ENCODE data around the gene RBBP4. TPM values are rescaled to one million over a fixed set of nuclear protein-coding genes. Genes with fewer than 3 reads are reported as not detected.
"Not testable (repeated sequence)": the region's sequence is repeated elsewhere in the genome, so short reads cannot be mapped to it uniquely, and the experiment has no call there.

The RBBP4 gene
- total RNA-seq, 2 experiments from 2014 or later: 271 to 277 TPM

- Mint-ChIP-seq H3K4me1 (peaks cover 37% of the 10 kb centered on the region), H3K27me3 (no peaks in the 10 kb centered on the region), H3K36me3 (ENCODE audit: low read depth) (peaks cover 30% of the 10 kb centered on the region), H3K27ac (peak overlapping the region; percentile 69), H3K4me3 (peak overlapping the region; percentile 99), H3K9me3 (no peaks in the 10 kb centered on the region)
- CTCF ChIA-PET: interaction anchor here (0.5 to 1.1 kb wide), 5 partner anchors 13 to 666 kb away, joined by 3 to 6 read pairs (median 3); no protein-coding TSS in a partner anchor
- no peak for DNase-seq
- POLR2A ChIA-PET: interaction anchor here (0.6 kb wide), 1 partner anchor 679 kb away, joined by 3 read pairs; no protein-coding TSS in a partner anchor
Measured at GRCh38 chr1:32647308-32648134, 3.5 kb upstream of the RBBP4 start.

GRCh38 chr1:32650248-32650751 lies 708 bp upstream of the RBBP4 start, which contains the start of gene ZBTB8OS:
ZBTB8OS (minus strand) TSS chr1:32650550; CDS start chr1:32650529, 21 bp downstream.
- Mint-ChIP-seq H3K36me3 (ENCODE audit: low read depth) (peaks cover 45% of the 10 kb centered on the region), H3K4me3 (peak within 1 kb of the TSS; percentile 99), H3K4me1 (peaks cover 58% of the 10 kb centered on the region), H3K9me3 (no peaks in the 10 kb centered on the region), H3K27me3 (no peaks in the 10 kb centered on the region), H3K27ac (peak within 1 kb of the TSS; percentile 100)
- CTCF ChIA-PET: interaction anchor here (0.9 to 2.7 kb wide), 7 partner anchors 9 to 130 kb away, joined by 3 to 9 read pairs (median 4); no protein-coding TSS in a partner anchor
- POLR2A ChIA-PET: interaction anchor here (0.6 to 3.1 kb wide), 28 partner anchors 10 to 1005 kb away, joined by 3 to 32 read pairs (median 5); partner anchors contain the start of genes BSDC1, KPNA6, LCK and MARCKSL1
- DNase-seq: peak; percentile 90

GRCh38 chr1:32651461-32652073 lies 559 bp downstream of the RBBP4 start:
- Mint-ChIP-seq H3K4me1 (peaks cover 63% of the 10 kb centered on the region), H3K36me3 (ENCODE audit: low read depth) (peaks cover 52% of the 10 kb centered on the region)
- POLR2A ChIA-PET: interaction anchor here (0.7 to 3.1 kb wide), 28 partner anchors 9 to 1007 kb away, joined by 3 to 32 read pairs (median 5); partner anchors contain the start of genes BSDC1, KPNA6, LCK and MARCKSL1

GRCh38 chr1:32652244-32652962 lies 1.4 kb downstream of the RBBP4 start:
- peak overlapping the region; percentile 99 for H3K4me3 Mint-ChIP-seq
- H3K27ac Mint-ChIP-seq: peak overlapping the region; percentile 100
- peaks cover 70% of the 10 kb centered on the region for H3K4me1 Mint-ChIP-seq
- ChIA-PET CTCF (interaction anchor here (1.8 to 2.7 kb wide), 2 partner anchors 25 to 132 kb away, joined by 9 read pairs; no protein-coding TSS in a partner anchor), POLR2A (interaction anchor here (0.7 to 3.1 kb wide), 5 partner anchors 8 to 544 kb away, joined by 3 to 32 read pairs (median 8); partner anchors contain the start of genes KPNA6, S100PBP and YARS1)
- H3K27me3 Mint-ChIP-seq: no peaks in the 10 kb centered on the region
- H3K9me3 Mint-ChIP-seq: no peaks in the 10 kb centered on the region
- no peak for DNase-seq
- peaks cover 59% of the 10 kb centered on the region for H3K36me3 Mint-ChIP-seq (ENCODE audit: low read depth)

More at GRCh38 chr1:32651461-32652073, 559 bp downstream of the RBBP4 start:
- no peak for DNase-seq
- Mint-ChIP-seq H3K27me3 (no peaks in the 10 kb centered on the region), H3K9me3 (no peaks in the 10 kb centered on the region), H3K4me3 (peak overlapping the region; percentile 99), H3K27ac (peak overlapping the region; percentile 100)
- CTCF ChIA-PET: interaction anchor here (0.5 to 2.7 kb wide), 7 partner anchors 8 to 396 kb away, joined by 4 to 9 read pairs (median 4); no protein-coding TSS in a partner anchor

- no peak for DNase-seq
- peaks cover 71% of the 10 kb centered on the region for H3K36me3 Mint-ChIP-seq (ENCODE audit: low read depth)
- H3K4me3 Mint-ChIP-seq: no peak overlapping the region
- no peaks in the 10 kb centered on the region for H3K27me3 Mint-ChIP-seq
- POLR2A ChIA-PET: interaction anchor here (1.3 kb wide), 1 partner anchor 8 kb away, joined by 11 read pairs; the partner anchor contains the start of genes RBBP4 and ZBTB8OS
- peaks cover 39% of the 10 kb centered on the region for H3K4me1 Mint-ChIP-seq
- H3K27ac Mint-ChIP-seq: no peak overlapping the region
- CTCF ChIA-PET: interaction anchor here (1.3 kb wide), 1 partner anchor 9 kb away, joined by 4 read pairs; the partner anchor contains the start of genes RBBP4 and ZBTB8OS
- no peaks in the 10 kb centered on the region for H3K9me3 Mint-ChIP-seq
Measured at GRCh38 chr1:32659581-32659980, 8.6 kb downstream of the RBBP4 start.

GRCh38 chr1:32665915-32666314 lies 14.9 kb downstream of the RBBP4 start:
- Mint-ChIP-seq H3K27ac (no peak overlapping the region), H3K4me3 (no peak overlapping the region), H3K36me3 (ENCODE audit: low read depth) (peaks cover 62% of the 10 kb centered on the region), H3K27me3 (no peaks in the 10 kb centered on the region), H3K4me1 (peaks cover 8% of the 10 kb centered on the region), H3K9me3 (no peaks in the 10 kb centered on the region)
- ChIA-PET CTCF (no interaction called here), POLR2A (no interaction called here)
- no peak for DNase-seq

GRCh38 chr1:32666901-32667566 lies 16.0 kb downstream of the RBBP4 start:
- CTCF ChIA-PET: no interaction called here
- H3K4me1 Mint-ChIP-seq: peaks cover 6% of the 10 kb centered on the region
- no peak overlapping the region for H3K27ac Mint-ChIP-seq
- H3K36me3 Mint-ChIP-seq (ENCODE audit: low read depth): peaks cover 60% of the 10 kb centered on the region
- H3K9me3 Mint-ChIP-seq: no peaks in the 10 kb centered on the region
- H3K27me3 Mint-ChIP-seq: no peaks in the 10 kb centered on the region
- POLR2A ChIA-PET: interaction anchor here (1.3 kb wide), 1 partner anchor 16 kb away, joined by 4 read pairs; the partner anchor contains the start of gene RBBP4
- no peak for DNase-seq
- no peak overlapping the region for H3K4me3 Mint-ChIP-seq

- DNase-seq, POLR2A ChIA-PET, H3K27me3 Mint-ChIP-seq, H3K4me3 Mint-ChIP-seq, H3K27ac Mint-ChIP-seq, H3K9me3 Mint-ChIP-seq, H3K4me1 Mint-ChIP-seq, CTCF ChIA-PET: not testable (repeated sequence)
- peaks cover 73% of the 10 kb centered on the region for H3K36me3 Mint-ChIP-seq (ENCODE audit: low read depth)
Measured at GRCh38 chr1:32668716-32669115, 17.7 kb downstream of the RBBP4 start.

GRCh38 chr1:32676945-32677344 lies 25.9 kb downstream of the RBBP4 start:
- no peak overlapping the region for H3K27ac Mint-ChIP-seq
- H3K27me3 Mint-ChIP-seq: no peaks in the 10 kb centered on the region
- no peaks in the 10 kb centered on the region for H3K9me3 Mint-ChIP-seq
- peaks cover 70% of the 10 kb centered on the region for H3K36me3 Mint-ChIP-seq (ENCODE audit: low read depth)
- DNase-seq: no peak
- ChIA-PET POLR2A (no interaction called here), CTCF (interaction anchor here (0.6 to 1.7 kb wide), 4 partner anchors 21 to 157 kb away, joined by 3 to 4 read pairs (median 4); no protein-coding TSS in a partner anchor)
- no peak overlapping the region for H3K4me3 Mint-ChIP-seq
- no peaks in the 10 kb centered on the region for H3K4me1 Mint-ChIP-seq

- DNase-seq, H3K4me1 Mint-ChIP-seq, H3K27me3 Mint-ChIP-seq, H3K9me3 Mint-ChIP-seq, H3K27ac Mint-ChIP-seq, POLR2A ChIA-PET, H3K4me3 Mint-ChIP-seq: not testable (repeated sequence)
- CTCF ChIA-PET: interaction anchor here (0.7 to 1.5 kb wide), 3 partner anchors 32 to 219 kb away, joined by 3 to 4 read pairs (median 4); no protein-coding TSS in a partner anchor
- peaks cover 63% of the 10 kb centered on the region for H3K36me3 Mint-ChIP-seq (ENCODE audit: low read depth)
Measured at GRCh38 chr1:32679993-32680392, 29.0 kb downstream of the RBBP4 start.

- POLR2A ChIA-PET: no interaction called here
- Mint-ChIP-seq H3K4me1 (peaks cover 1% of the 10 kb centered on the region), H3K4me3 (no peak overlapping the region), H3K27me3 (no peaks in the 10 kb centered on the region), H3K36me3 (ENCODE audit: low read depth) (peaks cover 62% of the 10 kb centered on the region), H3K9me3 (no peaks in the 10 kb centered on the region), H3K27ac (no peak overlapping the region)
- CTCF ChIA-PET: no interaction called here
- DNase-seq: no peak
Measured at GRCh38 chr1:32680642-32681041, 29.6 kb downstream of the RBBP4 start.

- peaks cover 64% of the 10 kb centered on the region for H3K36me3 Mint-ChIP-seq (ENCODE audit: low read depth)
- CTCF ChIA-PET: no interaction called here
- H3K27me3 Mint-ChIP-seq: no peaks in the 10 kb centered on the region
- no peak overlapping the region for H3K27ac Mint-ChIP-seq
- no peaks in the 10 kb centered on the region for H3K9me3 Mint-ChIP-seq
- H3K4me3 Mint-ChIP-seq: no peak overlapping the region
- no peak for DNase-seq
- H3K4me1 Mint-ChIP-seq: peaks cover 1% of the 10 kb centered on the region
- POLR2A ChIA-PET: no interaction called here
Measured at GRCh38 chr1:32681509-32681908, 30.5 kb downstream of the RBBP4 start.
